ENCODE data around the gene PPP3CA.

DNA sequence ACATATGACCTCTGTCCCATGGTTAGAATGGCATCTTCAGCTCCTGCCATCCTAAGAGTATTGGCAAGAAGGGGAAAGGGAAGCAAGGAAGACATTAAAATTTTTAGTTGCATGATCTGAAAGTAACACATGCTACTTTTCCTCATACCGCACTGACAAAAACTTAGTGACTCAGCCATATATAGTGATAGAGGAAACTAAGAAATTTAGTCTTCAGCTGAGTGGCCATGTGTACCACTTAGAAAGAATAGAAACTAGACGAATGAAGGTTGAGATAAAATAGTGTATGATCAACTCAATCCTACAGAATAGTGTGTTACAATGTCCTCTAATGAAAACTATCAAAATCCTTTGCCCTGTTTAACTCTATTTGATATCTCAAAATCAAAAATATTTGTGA lies 164.1 kb downstream of the PPP3CA start:
- TF ChIP-seq CTCF (conservative IDR thresholded peaks at IDR 0.05 in 1 of 2, IDR thresholded peaks at IDR 0.05 in 1 of 2; ENCODE audit: low read depth in 1 of 2, low read length in 2 of 2), result no peak
- no peak for TF ChIP-seq EZH2 (IDR thresholded peaks at IDR 0.05; ENCODE audit: low read length, missing control alignments)
